ENCODE results near the gene ZNF787. TPM values are rescaled to one million over a fixed set of nuclear protein-coding genes. Genes with fewer than 3 reads are reported as not detected.

The ZNF787 gene
- polyA plus RNA-seq, 2 of the 4 experiments (the other 2 are of a cell fraction) = 12.5 to 35.1 TPM

GRCh38 chr19:56108447-56109195 is 12.5 kb downstream of the ZNF787 start:
- DNase-seq (ENCODE audit: low read depth in 1 of 2, low spot score in 1 of 2) (no peak), ATAC-seq (no peak), FAIRE-seq (no peak)
- H3K4me3 ChIP-seq = no peak overlapping the region
- H3K4me1 ChIP-seq = peaks cover 18% of the 10 kb centered on the region; the same call in 2 of the 3 replicates
- TF ChIP-seq ZFP36 (IDR thresholded peaks at IDR 0.05; ENCODE audit: borderline replicate concordance, partially characterized antibody) = no peak
- TF ChIP-seq FOXS1 (CRISPR knock-in tag; IDR thresholded peaks at IDR 0.05) = no peak
- no peak for TF ChIP-seq ZSCAN20 (CRISPR knock-in tag; IDR thresholded peaks at IDR 0.05)
- no peak for TF ChIP-seq HEYL (CRISPR knock-in tag; IDR thresholded peaks at IDR 0.05)
- no peak for TF ChIP-seq EP300 (IDR thresholded peaks at IDR 0.05)
- TF ChIP-seq REST (IDR thresholded peaks at IDR 0.05) = no peak
- TF ChIP-seq ELK1 (IDR thresholded peaks at IDR 0.05; ENCODE audit: low read depth, low read length) = no peak
- no peak for TF ChIP-seq HOXA7 (CRISPR knock-in tag; IDR thresholded peaks at IDR 0.05)
- TF ChIP-seq ESRRA (IDR thresholded peaks at IDR 0.05; ENCODE audit: borderline replicate concordance, low read length) = no peak
- TF ChIP-seq NFE2L2 (conservative IDR thresholded peaks at IDR 0.05; ENCODE audit: low read length) = no peak
- TF ChIP-seq E2F6 (IDR thresholded peaks at IDR 0.05; ENCODE audit: borderline replicate concordance, low read depth) = no peak
- no peak for TF ChIP-seq CEBPB (IDR thresholded peaks at IDR 0.05)
- CTCF ChIA-PET = interaction anchor here (0.6 to 1.7 kb wide), 5 partner anchors 26 to 225 kb away, joined by 3 to 4 read pairs (median 4); no protein-coding TSS in a partner anchor
- no peaks in the 10 kb centered on the region for H3K9me3 ChIP-seq
- no peak overlapping the region for H3K4me2 ChIP-seq
- POLR2A ChIA-PET = interaction anchor here (0.9 kb wide), 1 partner anchor 12 kb away, joined by 3 read pairs; the partner anchor contains the start of gene ZNF787
- H3K27ac ChIP-seq = no peak overlapping the region
- 87% methylated on average over 24 of the region's 24 CpGs for WGBS (ENCODE audit: missing lambda C conversion rate)

- 88% methylated on average over 23 of the region's 27 CpGs for WGBS (ENCODE audit: missing lambda C conversion rate)
- ATAC-seq = peak in 1 of 2 experiments; percentile 12; a peak in 3 of 6 replicates
- Histone ChIP-seq H3K4me3 (no peak overlapping the region), H3K27ac (no peak overlapping the region), H3K9me3 (no peaks in the 10 kb centered on the region), H3K4me2 (no peak overlapping the region), H3K4me1 (peaks cover 18% of the 10 kb centered on the region; the same call in 2 of the 3 replicates)
- POLR2A ChIA-PET = interaction anchor here (0.9 kb wide), 1 partner anchor 13 kb away, joined by 3 read pairs; the partner anchor contains the start of gene ZNF787
- FAIRE-seq = no peak
- no peak for DNase-seq (ENCODE audit: low read depth in 1 of 2, low spot score in 1 of 2)
- CTCF ChIA-PET = interaction anchor here (0.6 to 1.7 kb wide), 4 partner anchors 27 to 225 kb away, joined by 3 to 4 read pairs (median 4); no protein-coding TSS in a partner anchor
- no peak for TF ChIP-seq CHD4 (IDR thresholded peaks at IDR 0.05; ENCODE audit: borderline replicate concordance)
- TF ChIP-seq HOXB13 (CRISPR knock-in tag; IDR thresholded peaks at IDR 0.05; ENCODE audit: low read depth) = no peak
- no peak for TF ChIP-seq MYC (IDR thresholded peaks at IDR 0.05; ENCODE audit: borderline replicate concordance, low read length)
- no peak for TF ChIP-seq CHD2 (IDR thresholded peaks at IDR 0.05; ENCODE audit: low read length, partially characterized antibody)
- TF ChIP-seq ZFP36 (IDR thresholded peaks at IDR 0.05; ENCODE audit: borderline replicate concordance, partially characterized antibody) = no peak
- no peak for TF ChIP-seq HMGXB4 (CRISPR knock-in tag; IDR thresholded peaks at IDR 0.05; ENCODE audit: borderline replicate concordance)
- no peak for TF ChIP-seq ZNF302 (CRISPR knock-in tag; IDR thresholded peaks at IDR 0.05)
- TF ChIP-seq NR3C1 (IDR thresholded peaks at IDR 0.05) = no peak
- TF ChIP-seq BCL3 (IDR thresholded peaks at IDR 0.05) = no peak
- no peak for TF ChIP-seq HES2 (IDR thresholded peaks at IDR 0.05)
- no peak for TF ChIP-seq EHMT2 (IDR thresholded peaks at IDR 0.05; ENCODE audit: low read depth)
- no peak for TF ChIP-seq FOSB (CRISPR knock-in tag; IDR thresholded peaks at IDR 0.05)
Measured at GRCh38 chr19:56107626-56108351, 13.3 kb downstream of the ZNF787 start.

All from A549 (cell line).